ENCODE data around the gene ANKRD42. TPM values are rescaled to one million over a fixed set of nuclear protein-coding genes. Genes with fewer than 3 reads are reported as not detected.

Gene ANKRD42
- total RNA-seq, 1 experiment from 2014 or later, result 5.7 TPM

DNA sequence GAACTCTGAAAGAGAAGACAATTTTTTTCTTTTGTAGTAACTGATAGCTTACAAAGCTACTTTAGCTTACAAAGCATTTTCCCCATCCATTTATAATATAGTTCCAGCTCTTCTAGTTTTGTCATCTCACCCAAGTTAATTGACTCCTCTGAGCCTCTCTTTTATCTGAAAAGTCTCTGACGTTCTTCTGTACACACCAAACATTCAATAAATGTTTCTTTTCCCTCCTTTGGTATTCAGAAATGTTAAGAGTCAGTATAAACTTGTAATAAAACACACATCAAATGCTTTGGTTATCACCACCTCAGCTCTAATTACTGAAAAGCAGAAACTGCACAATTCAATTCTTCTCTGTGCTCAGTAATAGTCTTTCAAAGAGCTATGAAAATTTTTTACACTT is 86.7 kb downstream of the ANKRD42 start:
- Mint-ChIP-seq H3K9me3 (no peaks in the 10 kb centered on the region), H3K4me1 (peaks cover 26% of the 10 kb centered on the region), H3K27me3 (ENCODE audit: low read depth) (no peaks in the 10 kb centered on the region), H3K4me3 (no peak overlapping the region), H3K36me3 (peaks cover 29% of the 10 kb centered on the region), H3K27ac (no peak overlapping the region)
- ChIA-PET CTCF (no interaction called here), POLR2A (no interaction called here)
- no peak for ATAC-seq
- DNase-seq (ENCODE audit: low spot score), result no peak
- TF ChIP-seq, protein P1, sequence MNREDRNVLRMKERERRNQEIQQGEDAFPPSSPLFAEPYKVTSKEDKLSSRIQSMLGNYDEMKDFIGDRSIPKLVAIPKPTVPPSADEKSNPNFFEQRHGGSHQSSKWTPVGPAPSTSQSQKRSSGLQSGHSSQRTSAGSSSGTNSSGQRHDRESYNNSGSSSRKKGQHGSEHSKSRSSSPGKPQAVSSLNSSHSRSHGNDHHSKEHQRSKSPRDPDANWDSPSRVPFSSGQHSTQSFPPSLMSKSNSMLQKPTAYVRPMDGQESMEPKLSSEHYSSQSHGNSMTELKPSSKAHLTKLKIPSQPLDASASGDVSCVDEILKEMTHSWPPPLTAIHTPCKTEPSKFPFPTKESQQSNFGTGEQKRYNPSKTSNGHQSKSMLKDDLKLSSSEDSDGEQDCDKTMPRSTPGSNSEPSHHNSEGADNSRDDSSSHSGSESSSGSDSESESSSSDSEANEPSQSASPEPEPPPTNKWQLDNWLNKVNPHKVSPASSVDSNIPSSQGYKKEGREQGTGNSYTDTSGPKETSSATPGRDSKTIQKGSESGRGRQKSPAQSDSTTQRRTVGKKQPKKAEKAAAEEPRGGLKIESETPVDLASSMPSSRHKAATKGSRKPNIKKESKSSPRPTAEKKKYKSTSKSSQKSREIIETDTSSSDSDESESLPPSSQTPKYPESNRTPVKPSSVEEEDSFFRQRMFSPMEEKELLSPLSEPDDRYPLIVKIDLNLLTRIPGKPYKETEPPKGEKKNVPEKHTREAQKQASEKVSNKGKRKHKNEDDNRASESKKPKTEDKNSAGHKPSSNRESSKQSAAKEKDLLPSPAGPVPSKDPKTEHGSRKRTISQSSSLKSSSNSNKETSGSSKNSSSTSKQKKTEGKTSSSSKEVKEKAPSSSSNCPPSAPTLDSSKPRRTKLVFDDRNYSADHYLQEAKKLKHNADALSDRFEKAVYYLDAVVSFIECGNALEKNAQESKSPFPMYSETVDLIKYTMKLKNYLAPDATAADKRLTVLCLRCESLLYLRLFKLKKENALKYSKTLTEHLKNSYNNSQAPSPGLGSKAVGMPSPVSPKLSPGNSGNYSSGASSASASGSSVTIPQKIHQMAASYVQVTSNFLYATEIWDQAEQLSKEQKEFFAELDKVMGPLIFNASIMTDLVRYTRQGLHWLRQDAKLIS (CRISPR knock-in tag; IDR thresholded peaks at IDR 0.05; ENCODE audit: borderline replicate concordance), result no peak
- TF ChIP-seq, protein P2, sequence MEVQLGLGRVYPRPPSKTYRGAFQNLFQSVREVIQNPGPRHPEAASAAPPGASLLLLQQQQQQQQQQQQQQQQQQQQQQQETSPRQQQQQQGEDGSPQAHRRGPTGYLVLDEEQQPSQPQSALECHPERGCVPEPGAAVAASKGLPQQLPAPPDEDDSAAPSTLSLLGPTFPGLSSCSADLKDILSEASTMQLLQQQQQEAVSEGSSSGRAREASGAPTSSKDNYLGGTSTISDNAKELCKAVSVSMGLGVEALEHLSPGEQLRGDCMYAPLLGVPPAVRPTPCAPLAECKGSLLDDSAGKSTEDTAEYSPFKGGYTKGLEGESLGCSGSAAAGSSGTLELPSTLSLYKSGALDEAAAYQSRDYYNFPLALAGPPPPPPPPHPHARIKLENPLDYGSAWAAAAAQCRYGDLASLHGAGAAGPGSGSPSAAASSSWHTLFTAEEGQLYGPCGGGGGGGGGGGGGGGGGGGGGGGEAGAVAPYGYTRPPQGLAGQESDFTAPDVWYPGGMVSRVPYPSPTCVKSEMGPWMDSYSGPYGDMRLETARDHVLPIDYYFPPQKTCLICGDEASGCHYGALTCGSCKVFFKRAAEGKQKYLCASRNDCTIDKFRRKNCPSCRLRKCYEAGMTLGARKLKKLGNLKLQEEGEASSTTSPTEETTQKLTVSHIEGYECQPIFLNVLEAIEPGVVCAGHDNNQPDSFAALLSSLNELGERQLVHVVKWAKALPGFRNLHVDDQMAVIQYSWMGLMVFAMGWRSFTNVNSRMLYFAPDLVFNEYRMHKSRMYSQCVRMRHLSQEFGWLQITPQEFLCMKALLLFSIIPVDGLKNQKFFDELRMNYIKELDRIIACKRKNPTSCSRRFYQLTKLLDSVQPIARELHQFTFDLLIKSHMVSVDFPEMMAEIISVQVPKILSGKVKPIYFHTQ (CRISPR knock-in tag; IDR thresholded peaks at IDR 0.05), result no peak
- TF ChIP-seq CBFB (CRISPR knock-in tag; IDR thresholded peaks at IDR 0.05; ENCODE audit: low read depth) (no peak), ZNF416 (CRISPR knock-in tag; IDR thresholded peaks at IDR 0.05) (no peak), ZBTB21 (CRISPR knock-in tag; IDR thresholded peaks at IDR 0.05; ENCODE audit: borderline replicate concordance) (no peak), IRF2 (CRISPR knock-in tag; IDR thresholded peaks at IDR 0.05; ENCODE audit: borderline replicate concordance, low read depth) (no peak), ELF4 (CRISPR knock-in tag; IDR thresholded peaks at IDR 0.05; ENCODE audit: low read depth) (no peak), ZNF396 (CRISPR knock-in tag; IDR thresholded peaks at IDR 0.05; ENCODE audit: borderline replicate concordance) (no peak), KAT7 (CRISPR knock-in tag; IDR thresholded peaks at IDR 0.05; ENCODE audit: borderline replicate concordance) (no peak)
- TF ChIP-seq, protein P3, sequence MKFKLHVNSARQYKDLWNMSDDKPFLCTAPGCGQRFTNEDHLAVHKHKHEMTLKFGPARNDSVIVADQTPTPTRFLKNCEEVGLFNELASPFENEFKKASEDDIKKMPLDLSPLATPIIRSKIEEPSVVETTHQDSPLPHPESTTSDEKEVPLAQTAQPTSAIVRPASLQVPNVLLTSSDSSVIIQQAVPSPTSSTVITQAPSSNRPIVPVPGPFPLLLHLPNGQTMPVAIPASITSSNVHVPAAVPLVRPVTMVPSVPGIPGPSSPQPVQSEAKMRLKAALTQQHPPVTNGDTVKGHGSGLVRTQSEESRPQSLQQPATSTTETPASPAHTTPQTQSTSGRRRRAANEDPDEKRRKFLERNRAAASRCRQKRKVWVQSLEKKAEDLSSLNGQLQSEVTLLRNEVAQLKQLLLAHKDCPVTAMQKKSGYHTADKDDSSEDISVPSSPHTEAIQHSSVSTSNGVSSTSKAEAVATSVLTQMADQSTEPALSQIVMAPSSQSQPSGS (CRISPR knock-in tag; IDR thresholded peaks at IDR 0.05; ENCODE audit: borderline replicate concordance, low read depth), result no peak
- TF ChIP-seq, protein P4, sequence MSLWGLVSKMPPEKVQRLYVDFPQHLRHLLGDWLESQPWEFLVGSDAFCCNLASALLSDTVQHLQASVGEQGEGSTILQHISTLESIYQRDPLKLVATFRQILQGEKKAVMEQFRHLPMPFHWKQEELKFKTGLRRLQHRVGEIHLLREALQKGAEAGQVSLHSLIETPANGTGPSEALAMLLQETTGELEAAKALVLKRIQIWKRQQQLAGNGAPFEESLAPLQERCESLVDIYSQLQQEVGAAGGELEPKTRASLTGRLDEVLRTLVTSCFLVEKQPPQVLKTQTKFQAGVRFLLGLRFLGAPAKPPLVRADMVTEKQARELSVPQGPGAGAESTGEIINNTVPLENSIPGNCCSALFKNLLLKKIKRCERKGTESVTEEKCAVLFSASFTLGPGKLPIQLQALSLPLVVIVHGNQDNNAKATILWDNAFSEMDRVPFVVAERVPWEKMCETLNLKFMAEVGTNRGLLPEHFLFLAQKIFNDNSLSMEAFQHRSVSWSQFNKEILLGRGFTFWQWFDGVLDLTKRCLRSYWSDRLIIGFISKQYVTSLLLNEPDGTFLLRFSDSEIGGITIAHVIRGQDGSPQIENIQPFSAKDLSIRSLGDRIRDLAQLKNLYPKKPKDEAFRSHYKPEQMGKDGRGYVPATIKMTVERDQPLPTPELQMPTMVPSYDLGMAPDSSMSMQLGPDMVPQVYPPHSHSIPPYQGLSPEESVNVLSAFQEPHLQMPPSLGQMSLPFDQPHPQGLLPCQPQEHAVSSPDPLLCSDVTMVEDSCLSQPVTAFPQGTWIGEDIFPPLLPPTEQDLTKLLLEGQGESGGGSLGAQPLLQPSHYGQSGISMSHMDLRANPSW (CRISPR knock-in tag; conservative IDR thresholded peaks at IDR 0.05; ENCODE audit: low read depth), result no peak
- TF ChIP-seq, protein P5, sequence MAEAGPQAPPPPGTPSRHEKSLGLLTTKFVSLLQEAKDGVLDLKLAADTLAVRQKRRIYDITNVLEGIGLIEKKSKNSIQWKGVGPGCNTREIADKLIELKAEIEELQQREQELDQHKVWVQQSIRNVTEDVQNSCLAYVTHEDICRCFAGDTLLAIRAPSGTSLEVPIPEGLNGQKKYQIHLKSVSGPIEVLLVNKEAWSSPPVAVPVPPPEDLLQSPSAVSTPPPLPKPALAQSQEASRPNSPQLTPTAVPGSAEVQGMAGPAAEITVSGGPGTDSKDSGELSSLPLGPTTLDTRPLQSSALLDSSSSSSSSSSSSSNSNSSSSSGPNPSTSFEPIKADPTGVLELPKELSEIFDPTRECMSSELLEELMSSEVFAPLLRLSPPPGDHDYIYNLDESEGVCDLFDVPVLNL (CRISPR knock-in tag; IDR thresholded peaks at IDR 0.05; ENCODE audit: borderline replicate concordance, low read depth), result no peak
- TF ChIP-seq, protein P6, sequence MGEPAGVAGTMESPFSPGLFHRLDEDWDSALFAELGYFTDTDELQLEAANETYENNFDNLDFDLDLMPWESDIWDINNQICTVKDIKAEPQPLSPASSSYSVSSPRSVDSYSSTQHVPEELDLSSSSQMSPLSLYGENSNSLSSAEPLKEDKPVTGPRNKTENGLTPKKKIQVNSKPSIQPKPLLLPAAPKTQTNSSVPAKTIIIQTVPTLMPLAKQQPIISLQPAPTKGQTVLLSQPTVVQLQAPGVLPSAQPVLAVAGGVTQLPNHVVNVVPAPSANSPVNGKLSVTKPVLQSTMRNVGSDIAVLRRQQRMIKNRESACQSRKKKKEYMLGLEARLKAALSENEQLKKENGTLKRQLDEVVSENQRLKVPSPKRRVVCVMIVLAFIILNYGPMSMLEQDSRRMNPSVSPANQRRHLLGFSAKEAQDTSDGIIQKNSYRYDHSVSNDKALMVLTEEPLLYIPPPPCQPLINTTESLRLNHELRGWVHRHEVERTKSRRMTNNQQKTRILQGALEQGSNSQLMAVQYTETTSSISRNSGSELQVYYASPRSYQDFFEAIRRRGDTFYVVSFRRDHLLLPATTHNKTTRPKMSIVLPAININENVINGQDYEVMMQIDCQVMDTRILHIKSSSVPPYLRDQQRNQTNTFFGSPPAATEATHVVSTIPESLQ (CRISPR knock-in tag; IDR thresholded peaks at IDR 0.05), result no peak
- TF ChIP-seq, protein P7, sequence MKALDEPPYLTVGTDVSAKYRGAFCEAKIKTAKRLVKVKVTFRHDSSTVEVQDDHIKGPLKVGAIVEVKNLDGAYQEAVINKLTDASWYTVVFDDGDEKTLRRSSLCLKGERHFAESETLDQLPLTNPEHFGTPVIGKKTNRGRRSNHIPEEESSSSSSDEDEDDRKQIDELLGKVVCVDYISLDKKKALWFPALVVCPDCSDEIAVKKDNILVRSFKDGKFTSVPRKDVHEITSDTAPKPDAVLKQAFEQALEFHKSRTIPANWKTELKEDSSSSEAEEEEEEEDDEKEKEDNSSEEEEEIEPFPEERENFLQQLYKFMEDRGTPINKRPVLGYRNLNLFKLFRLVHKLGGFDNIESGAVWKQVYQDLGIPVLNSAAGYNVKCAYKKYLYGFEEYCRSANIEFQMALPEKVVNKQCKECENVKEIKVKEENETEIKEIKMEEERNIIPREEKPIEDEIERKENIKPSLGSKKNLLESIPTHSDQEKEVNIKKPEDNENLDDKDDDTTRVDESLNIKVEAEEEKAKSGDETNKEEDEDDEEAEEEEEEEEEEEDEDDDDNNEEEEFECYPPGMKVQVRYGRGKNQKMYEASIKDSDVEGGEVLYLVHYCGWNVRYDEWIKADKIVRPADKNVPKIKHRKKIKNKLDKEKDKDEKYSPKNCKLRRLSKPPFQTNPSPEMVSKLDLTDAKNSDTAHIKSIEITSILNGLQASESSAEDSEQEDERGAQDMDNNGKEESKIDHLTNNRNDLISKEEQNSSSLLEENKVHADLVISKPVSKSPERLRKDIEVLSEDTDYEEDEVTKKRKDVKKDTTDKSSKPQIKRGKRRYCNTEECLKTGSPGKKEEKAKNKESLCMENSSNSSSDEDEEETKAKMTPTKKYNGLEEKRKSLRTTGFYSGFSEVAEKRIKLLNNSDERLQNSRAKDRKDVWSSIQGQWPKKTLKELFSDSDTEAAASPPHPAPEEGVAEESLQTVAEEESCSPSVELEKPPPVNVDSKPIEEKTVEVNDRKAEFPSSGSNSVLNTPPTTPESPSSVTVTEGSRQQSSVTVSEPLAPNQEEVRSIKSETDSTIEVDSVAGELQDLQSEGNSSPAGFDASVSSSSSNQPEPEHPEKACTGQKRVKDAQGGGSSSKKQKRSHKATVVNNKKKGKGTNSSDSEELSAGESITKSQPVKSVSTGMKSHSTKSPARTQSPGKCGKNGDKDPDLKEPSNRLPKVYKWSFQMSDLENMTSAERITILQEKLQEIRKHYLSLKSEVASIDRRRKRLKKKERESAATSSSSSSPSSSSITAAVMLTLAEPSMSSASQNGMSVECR (CRISPR knock-in tag; IDR thresholded peaks at IDR 0.05; ENCODE audit: borderline replicate concordance), result no peak
- TF ChIP-seq, protein P8, sequence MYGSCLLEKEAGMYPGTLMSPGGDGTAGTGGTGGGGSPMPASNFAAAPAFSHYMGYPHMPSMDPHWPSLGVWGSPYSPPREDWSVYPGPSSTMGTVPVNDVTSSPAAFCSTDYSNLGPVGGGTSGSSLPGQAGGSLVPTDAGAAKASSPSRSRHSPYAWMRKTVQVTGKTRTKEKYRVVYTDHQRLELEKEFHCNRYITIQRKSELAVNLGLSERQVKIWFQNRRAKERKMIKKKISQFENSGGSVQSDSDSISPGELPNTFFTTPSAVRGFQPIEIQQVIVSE (CRISPR knock-in tag; IDR thresholded peaks at IDR 0.05; ENCODE audit: borderline replicate concordance), result no peak

Data from WTC11 (cell line).